Measurements from ENCODE around the gene NKIRAS1. TPM values are rescaled to one million over a fixed set of nuclear protein-coding genes. Genes with fewer than 3 reads are reported as not detected.
"Not testable (repeated sequence)": the region's sequence is repeated elsewhere in the genome, so short reads cannot be mapped to it uniquely, and the experiment has no call there.

NKIRAS1 gene
- total RNA-seq, 2 experiments from 2014 or later, result 4.0 to 4.7 TPM

DNA sequence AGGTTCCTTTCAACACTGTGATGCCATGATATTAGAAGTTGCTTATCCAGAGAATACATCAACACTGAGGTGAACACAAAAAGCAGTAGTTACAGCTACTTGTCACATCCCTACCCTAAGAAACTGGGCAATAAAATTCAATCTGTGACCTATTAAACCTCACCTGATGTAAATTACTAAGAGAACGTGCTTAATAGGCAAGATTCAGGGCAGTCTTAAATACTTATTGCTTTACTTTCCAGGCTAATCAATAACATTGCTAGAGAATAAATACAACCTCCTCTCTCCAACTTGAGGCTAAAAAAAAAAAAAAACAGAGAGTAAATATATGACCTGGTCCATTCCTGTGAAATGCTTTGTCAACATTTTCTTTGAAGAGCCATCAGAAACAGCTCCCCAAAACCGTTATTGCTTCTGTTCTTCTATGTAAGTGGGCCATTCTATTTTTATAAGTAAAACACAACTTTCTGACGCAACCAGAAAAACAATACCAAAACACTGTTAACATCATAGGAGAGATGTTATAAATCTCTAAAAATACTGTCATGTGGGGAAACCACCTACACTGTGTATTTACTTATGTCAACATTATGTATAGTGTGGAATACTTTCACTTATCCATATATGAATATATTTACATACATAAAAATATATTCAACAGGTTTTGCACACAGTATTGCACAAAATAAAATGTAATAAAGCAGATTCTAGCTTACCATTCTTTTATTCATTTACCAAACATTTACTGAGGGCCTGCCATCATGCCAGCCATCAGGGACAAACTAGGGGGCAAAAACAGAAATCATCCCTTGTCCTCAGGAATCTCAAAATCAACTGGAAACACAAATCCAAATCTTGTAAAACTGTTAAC is 2.7 kb downstream of the NKIRAS1 start:
- intact Hi-C loops (cut with micrococcal nuclease; ENCODE audit: unreplicated experiment), result no loop called here
- DNase-seq (ENCODE audit: low spot score), result no peak
- H3K79me2 ChIP-seq (ENCODE audit: insufficient read depth, low read depth, low read length), result peaks cover 30% of the 10 kb centered on the region
- H3K4me3 ChIP-seq (ENCODE audit: low read depth, low read length, poor library complexity, severe bottlenecking), result no peak overlapping the region
- CTCF ChIA-PET (ENCODE audit: unreplicated experiment), result no interaction called here
- H3K36me3 ChIP-seq (ENCODE audit: insufficient read depth, low read length), result peaks cover 30% of the 10 kb centered on the region
- BruUV-seq (replicated peaks), result no TSS peak
- POLR2A ChIA-PET, result interaction anchor here (0.6 to 1.3 kb wide), 7 partner anchors 13 to 707 kb away, joined by 3 to 4 read pairs (median 3); no protein-coding TSS in a partner anchor
- peaks cover 32% of the 10 kb centered on the region for H3K4me1 ChIP-seq (ENCODE audit: insufficient read depth, low read length, poor library complexity, severe bottlenecking)
- peak overlapping the region; percentile 86 for H3K4me2 ChIP-seq (ENCODE audit: low read length)
- no peaks in the 10 kb centered on the region for H3K9me2 ChIP-seq (ENCODE audit: insufficient read depth, low read length)
- H3K27ac ChIP-seq (ENCODE audit: low read depth, low read length, poor library complexity, severe bottlenecking), result no peak overlapping the region
- TF ChIP-seq EZH2phosphoT487 (IDR thresholded peaks at IDR 0.05; ENCODE audit: borderline replicate concordance, low read depth, low read length), result no peak
- TF ChIP-seq, protein P1, sequence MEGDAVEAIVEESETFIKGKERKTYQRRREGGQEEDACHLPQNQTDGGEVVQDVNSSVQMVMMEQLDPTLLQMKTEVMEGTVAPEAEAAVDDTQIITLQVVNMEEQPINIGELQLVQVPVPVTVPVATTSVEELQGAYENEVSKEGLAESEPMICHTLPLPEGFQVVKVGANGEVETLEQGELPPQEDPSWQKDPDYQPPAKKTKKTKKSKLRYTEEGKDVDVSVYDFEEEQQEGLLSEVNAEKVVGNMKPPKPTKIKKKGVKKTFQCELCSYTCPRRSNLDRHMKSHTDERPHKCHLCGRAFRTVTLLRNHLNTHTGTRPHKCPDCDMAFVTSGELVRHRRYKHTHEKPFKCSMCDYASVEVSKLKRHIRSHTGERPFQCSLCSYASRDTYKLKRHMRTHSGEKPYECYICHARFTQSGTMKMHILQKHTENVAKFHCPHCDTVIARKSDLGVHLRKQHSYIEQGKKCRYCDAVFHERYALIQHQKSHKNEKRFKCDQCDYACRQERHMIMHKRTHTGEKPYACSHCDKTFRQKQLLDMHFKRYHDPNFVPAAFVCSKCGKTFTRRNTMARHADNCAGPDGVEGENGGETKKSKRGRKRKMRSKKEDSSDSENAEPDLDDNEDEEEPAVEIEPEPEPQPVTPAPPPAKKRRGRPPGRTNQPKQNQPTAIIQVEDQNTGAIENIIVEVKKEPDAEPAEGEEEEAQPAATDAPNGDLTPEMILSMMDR (conservative IDR thresholded peaks at IDR 0.05; ENCODE audit: low read length), result no peak
- peaks cover 17% of the 10 kb centered on the region for H4K20me1 ChIP-seq (ENCODE audit: insufficient read depth, low read length)
- no peak overlapping the region for H2AFZ ChIP-seq (ENCODE audit: low read length)
- H3K9me3 ChIP-seq (ENCODE audit: low read length), result no peaks in the 10 kb centered on the region

DNA sequence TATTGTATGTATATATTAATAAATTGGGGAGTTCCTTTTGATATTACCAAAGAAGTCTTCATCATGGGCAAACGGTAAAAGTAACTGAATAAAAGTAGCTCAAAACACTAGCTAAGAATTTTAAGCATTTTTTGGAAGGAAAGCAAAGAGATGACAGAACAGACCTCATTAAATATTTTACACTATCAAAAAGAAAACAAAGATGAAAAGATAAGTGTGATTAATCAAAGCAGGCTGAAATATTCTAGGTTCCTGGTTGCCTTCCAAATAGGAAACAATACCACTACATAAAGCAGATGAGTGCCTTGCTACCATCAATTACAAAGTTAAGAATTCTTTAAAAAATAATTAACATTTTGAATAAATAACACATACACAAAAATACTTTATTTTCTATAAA is 3.6 kb downstream of the NKIRAS1 start:
- Histone ChIP-seq H3K36me3 (ENCODE audit: insufficient read depth, low read length) (peaks cover 21% of the 10 kb centered on the region), H4K20me1 (ENCODE audit: insufficient read depth, low read length) (peaks cover 8% of the 10 kb centered on the region), H3K27ac (ENCODE audit: low read depth, low read length, poor library complexity, severe bottlenecking) (no peak overlapping the region), H3K4me3 (ENCODE audit: low read depth, low read length, poor library complexity, severe bottlenecking) (no peak overlapping the region), H3K4me2 (ENCODE audit: low read length) (no peak overlapping the region), H3K79me2 (ENCODE audit: insufficient read depth, low read depth, low read length) (peaks cover 20% of the 10 kb centered on the region), H3K9me2 (ENCODE audit: insufficient read depth, low read length) (no peaks in the 10 kb centered on the region), H2AFZ (ENCODE audit: low read length) (no peak overlapping the region), H3K9me3 (ENCODE audit: low read length) (no peaks in the 10 kb centered on the region), H3K4me1 (ENCODE audit: insufficient read depth, low read length, poor library complexity, severe bottlenecking) (peaks cover 27% of the 10 kb centered on the region)
- no peak for DNase-seq (ENCODE audit: low spot score)
- ChIA-PET CTCF (ENCODE audit: unreplicated experiment) (no interaction called here), POLR2A (interaction anchor here (0.9 to 1.3 kb wide), 3 partner anchors 17 to 706 kb away, joined by 3 to 4 read pairs (median 3); no protein-coding TSS in a partner anchor)
- intact Hi-C loops (cut with micrococcal nuclease; ENCODE audit: unreplicated experiment), result no loop called here
- TF ChIP-seq EZH2phosphoT487 (IDR thresholded peaks at IDR 0.05; ENCODE audit: borderline replicate concordance, low read depth, low read length), result no peak
- TF ChIP-seq, protein P1 (conservative IDR thresholded peaks at IDR 0.05; ENCODE audit: low read length), result no peak
- no TSS peak for BruUV-seq (replicated peaks)

DNA sequence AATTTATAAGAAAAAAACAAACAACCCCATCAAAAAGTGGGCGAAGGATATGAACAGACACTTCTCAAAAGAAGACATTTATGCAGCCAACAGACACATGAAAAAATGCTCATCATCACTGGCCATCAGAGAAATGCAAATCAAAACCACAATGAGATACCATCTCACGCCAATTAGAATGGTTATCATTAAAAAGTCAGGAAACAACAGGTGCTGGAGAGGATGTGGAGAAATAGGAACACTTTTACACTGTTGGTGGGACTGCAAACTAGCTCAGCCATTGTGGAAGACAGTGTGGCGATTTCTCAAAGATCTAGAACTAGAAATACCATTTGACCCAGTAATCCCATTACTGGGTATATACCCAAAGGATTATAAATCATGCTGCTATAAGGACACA is 4.5 kb downstream of the NKIRAS1 start:
- CTCF ChIA-PET (ENCODE audit: unreplicated experiment); H3K9me3 ChIP-seq (ENCODE audit: low read length); DNase-seq (ENCODE audit: low spot score); H3K27ac ChIP-seq (ENCODE audit: low read depth, low read length, poor library complexity, severe bottlenecking); H4K20me1 ChIP-seq (ENCODE audit: insufficient read depth, low read length); H3K9me2 ChIP-seq (ENCODE audit: insufficient read depth, low read length); H2AFZ ChIP-seq (ENCODE audit: low read length); intact Hi-C loops (cut with micrococcal nuclease; ENCODE audit: unreplicated experiment); POLR2A ChIA-PET; H3K4me2 ChIP-seq (ENCODE audit: low read length); BruUV-seq (replicated peaks); H3K4me3 ChIP-seq (ENCODE audit: low read depth, low read length, poor library complexity, severe bottlenecking): not testable (repeated sequence)
- H3K79me2 ChIP-seq (ENCODE audit: insufficient read depth, low read depth, low read length), result peaks cover 12% of the 10 kb centered on the region; the same call in 1 of the 2 replicates
- peaks cover 13% of the 10 kb centered on the region for H3K36me3 ChIP-seq (ENCODE audit: insufficient read depth, low read length)
- H3K4me1 ChIP-seq (ENCODE audit: insufficient read depth, low read length, poor library complexity, severe bottlenecking), result peaks cover 27% of the 10 kb centered on the region

Measured in OCI-LY7 (cell line).